Stimulated activated CD4-positive, alpha-beta T cell treated with anti-CD3 and anti-CD28 coated beads, TNF-alpha, amount 100 ng/mL, for 48 hours (primary cell): ENCODE data around the gene TSBP1.
A peak's percentile ranks its signal among the peaks of the same experiment; 100 is the strongest.
"Not testable (repeated sequence)": the region's sequence is repeated elsewhere in the genome, so short reads cannot be mapped to it uniquely, and the experiment has no call there.

ENCODE experiments used
- DNase-seq, 3 donors: peaks; one replicate each; pipeline ENCODE4 v3.0.0-alpha.2; 2020; ENCODE audit warnings: low read depth in 3 of 3

Gene TSBP1

GRCh38 chr6:32288426-32288825 lies 83.3 kb downstream of the TSBP1 start:
- no peak for DNase-seq

GRCh38 chr6:32273801-32274577 lies 97.7 kb downstream of the TSBP1 start:
- DNase-seq, result not testable (repeated sequence)

GRCh38 chr6:32271429-32271828 lies 100.3 kb downstream of the TSBP1 start:
- no peak for DNase-seq

- DNase-seq, result not testable (repeated sequence)
These were observed 103.2 kb downstream of the TSBP1 start for GRCh38 chr6:32268459-32268858.

- no peak for DNase-seq
These were observed 104.7 kb downstream of the TSBP1 start for GRCh38 chr6:32267035-32267434.

- DNase-seq, result not testable (repeated sequence)
These were observed 114.4 kb downstream of the TSBP1 start for GRCh38 chr6:32257262-32257661.

GRCh38 chr6:32255199-32256153 lies 116.2 kb downstream of the TSBP1 start:
- DNase-seq, result peak; percentile 44 to 56 (median 54)

- no peak for DNase-seq
These were observed 116.9 kb downstream of the TSBP1 start for GRCh38 chr6:32254761-32255198.

GRCh38 chr6:32252331-32253009 lies 119.2 kb downstream of the TSBP1 start:
- no peak for DNase-seq

GRCh38 chr6:32249262-32249661 lies 122.4 kb downstream of the TSBP1 start:
- no peak for DNase-seq

- DNase-seq, result no peak
These were observed 124.3 kb downstream of the TSBP1 start for GRCh38 chr6:32247401-32247800.

GRCh38 chr6:32244946-32245398 lies 126.7 kb downstream of the TSBP1 start:
- DNase-seq, result peak; percentile 38 to 57 (median 48)

- no peak for DNase-seq
These were observed 127.4 kb downstream of the TSBP1 start for GRCh38 chr6:32244270-32244669.
